Neutrophil (primary cell): ENCODE measurements around the gene RTF2.

Experiments used
- H3K27ac ChIP-seq: fragments of 200-600 bp; sonication (generic); 2 replicates; pipeline ENCODE4 v1.5.1; 2016; ENCODE audit warnings: mild to moderate bottlenecking, moderate library complexity
- H3K27me3 ChIP-seq: fragments of 200-600 bp; sonication (generic); 2 replicates; pipeline ENCODE4 v1.6.0; 2016; ENCODE audit warnings: mild to moderate bottlenecking
- H3K36me3 ChIP-seq: fragments of 200-600 bp; sonication (generic); 2 replicates; pipeline ENCODE4 v1.5.1; 2017
- H3K4me1 ChIP-seq, 2 experiments: fragments of 200-600 bp in 1 of 2; sonication (generic) in 1 of 2; 1 replicate in 1 of 2; 2 replicates in 1 of 2; pipeline versions ENCODE4 v1.5.1 to v1.6.1; 2013 to 2016; ENCODE audit warnings: low read depth in 1 of 2, low read length in 1 of 2, mild to moderate bottlenecking in 1 of 2, moderate library complexity in 1 of 2; ENCODE audit not compliant: control insufficient read depth in 1 of 2, insufficient read depth in 1 of 2
- H3K4me3 ChIP-seq, 2 experiments: fragments of 200-600 bp in 1 of 2; sonication (generic) in 1 of 2; 1 replicate in 1 of 2; 2 replicates in 1 of 2; pipeline ENCODE4 v1.5.1; 2013 to 2016; ENCODE audit warnings: low read depth in 1 of 2, low read length in 1 of 2, mild to moderate bottlenecking in 1 of 2, moderate library complexity in 1 of 2
- H3K9me3 ChIP-seq: fragments of 200-600 bp; sonication (generic); 2 replicates; pipeline ENCODE4 v1.5.1; 2016
- TF ChIP-seq, protein P1 (sequence below): fragments of 200-600 bp; sonication (generic); IDR thresholded peaks from 2 replicates; pipeline ENCODE4 v1.5.1; 2016; ENCODE audit warnings: antibody characterized with exemption

RTF2 gene

GRCh38 chr20:56423211-56423610 lies 45.2 kb upstream of the RTF2 start:
- H3K27ac ChIP-seq: peak overlapping the region; percentile 97
- peaks cover 97 to 99% of the 10 kb centered on the region in 2 experiments for H3K4me1 ChIP-seq
- peak overlapping the region in 1 of 2 experiments; percentile 35 for H3K4me3 ChIP-seq
- TF ChIP-seq, protein P1, sequence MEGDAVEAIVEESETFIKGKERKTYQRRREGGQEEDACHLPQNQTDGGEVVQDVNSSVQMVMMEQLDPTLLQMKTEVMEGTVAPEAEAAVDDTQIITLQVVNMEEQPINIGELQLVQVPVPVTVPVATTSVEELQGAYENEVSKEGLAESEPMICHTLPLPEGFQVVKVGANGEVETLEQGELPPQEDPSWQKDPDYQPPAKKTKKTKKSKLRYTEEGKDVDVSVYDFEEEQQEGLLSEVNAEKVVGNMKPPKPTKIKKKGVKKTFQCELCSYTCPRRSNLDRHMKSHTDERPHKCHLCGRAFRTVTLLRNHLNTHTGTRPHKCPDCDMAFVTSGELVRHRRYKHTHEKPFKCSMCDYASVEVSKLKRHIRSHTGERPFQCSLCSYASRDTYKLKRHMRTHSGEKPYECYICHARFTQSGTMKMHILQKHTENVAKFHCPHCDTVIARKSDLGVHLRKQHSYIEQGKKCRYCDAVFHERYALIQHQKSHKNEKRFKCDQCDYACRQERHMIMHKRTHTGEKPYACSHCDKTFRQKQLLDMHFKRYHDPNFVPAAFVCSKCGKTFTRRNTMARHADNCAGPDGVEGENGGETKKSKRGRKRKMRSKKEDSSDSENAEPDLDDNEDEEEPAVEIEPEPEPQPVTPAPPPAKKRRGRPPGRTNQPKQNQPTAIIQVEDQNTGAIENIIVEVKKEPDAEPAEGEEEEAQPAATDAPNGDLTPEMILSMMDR: no peak
- H3K9me3 ChIP-seq: no peaks in the 10 kb centered on the region
- peaks cover 17% of the 10 kb centered on the region for H3K36me3 ChIP-seq
- no peaks in the 10 kb centered on the region for H3K27me3 ChIP-seq

GRCh38 chr20:56423886-56424285 lies 44.5 kb upstream of the RTF2 start:
- H3K4me1 ChIP-seq: peaks cover 97 to 99% of the 10 kb centered on the region in 2 experiments
- TF ChIP-seq, protein P1: no peak
- H3K36me3 ChIP-seq: peaks cover 17% of the 10 kb centered on the region
- peak overlapping the region in 1 of 2 experiments; percentile 9 for H3K4me3 ChIP-seq
- no peaks in the 10 kb centered on the region for H3K27me3 ChIP-seq
- H3K27ac ChIP-seq: peak overlapping the region; percentile 97
- H3K9me3 ChIP-seq: no peaks in the 10 kb centered on the region

GRCh38 chr20:56424931-56425330 lies 43.5 kb upstream of the RTF2 start:
- peak overlapping the region; percentile 97 for H3K27ac ChIP-seq
- H3K4me3 ChIP-seq: peak overlapping the region in 1 of 2 experiments; percentile 9
- H3K9me3 ChIP-seq: no peaks in the 10 kb centered on the region
- H3K27me3 ChIP-seq: no peaks in the 10 kb centered on the region
- peaks cover 15% of the 10 kb centered on the region for H3K36me3 ChIP-seq
- peaks cover 96 to 99% of the 10 kb centered on the region in 2 experiments for H3K4me1 ChIP-seq
- TF ChIP-seq, protein P1: no peak

- Histone ChIP-seq H3K4me1 (peaks cover 96 to 99% of the 10 kb centered on the region in 2 experiments), H3K4me3 (peak overlapping the region in 1 of 2 experiments; percentile 72)
Observed at GRCh38 chr20:56426026-56426425, 42.4 kb upstream of the RTF2 start.

DNA sequence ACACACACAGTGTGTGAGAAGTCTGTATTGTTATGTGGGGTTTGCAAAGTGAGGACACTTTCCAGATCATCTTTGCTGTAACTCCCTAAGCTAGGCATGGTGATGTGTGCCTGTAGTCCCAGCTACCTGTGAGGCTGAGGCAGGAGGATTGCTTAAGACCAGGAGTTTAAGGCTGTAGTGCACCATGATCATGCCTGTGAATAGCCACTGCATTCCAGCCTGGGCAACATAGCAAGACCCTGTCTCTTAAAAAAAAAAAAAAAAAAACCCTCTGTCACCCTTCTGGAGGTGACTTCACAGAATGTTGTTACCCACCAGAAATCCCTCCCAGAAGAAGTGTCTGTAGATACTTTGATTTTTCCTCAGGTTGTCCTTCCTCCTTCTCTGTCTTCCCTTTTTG lies 41.5 kb upstream of the RTF2 start:
- Histone ChIP-seq H3K4me1 (peaks cover 96 to 97% of the 10 kb centered on the region in 2 experiments), H3K36me3 (peaks cover 7% of the 10 kb centered on the region), H3K9me3 (no peaks in the 10 kb centered on the region), H3K4me3 (peak overlapping the region in 1 of 2 experiments; percentile 72), H3K27ac (peak overlapping the region; percentile 97), H3K27me3 (no peaks in the 10 kb centered on the region)
- TF ChIP-seq, protein P1: no peak

More at GRCh38 chr20:56426026-56426425, 42.4 kb upstream of the RTF2 start:
- Histone ChIP-seq H3K27me3 (no peaks in the 10 kb centered on the region), H3K27ac (peak overlapping the region; percentile 97), H3K9me3 (no peaks in the 10 kb centered on the region), H3K36me3 (peaks cover 7% of the 10 kb centered on the region)
- TF ChIP-seq, protein P1: no peak

DNA sequence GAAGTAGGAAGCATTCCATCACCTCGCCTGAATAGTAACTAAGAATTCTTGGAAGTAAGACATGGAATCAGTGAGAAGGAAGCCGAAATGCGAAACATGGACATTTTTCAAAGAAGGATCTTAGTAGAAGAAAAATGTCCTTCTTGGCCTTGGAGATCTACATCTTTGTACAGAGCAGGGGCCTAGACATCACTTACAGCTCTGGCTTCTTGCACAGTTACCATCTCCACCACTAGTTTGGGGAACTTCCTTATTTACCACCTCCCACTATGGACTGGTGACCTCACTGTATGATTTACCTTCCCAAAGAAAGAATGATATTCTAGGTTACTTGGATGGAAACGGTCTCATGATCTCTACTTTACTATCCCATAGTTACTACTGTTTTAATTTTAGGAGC lies 40.6 kb upstream of the RTF2 start:
- Histone ChIP-seq H3K27me3 (no peaks in the 10 kb centered on the region), H3K27ac (peak overlapping the region; percentile 97), H3K4me1 (peaks cover 89 to 90% of the 10 kb centered on the region in 2 experiments), H3K9me3 (no peaks in the 10 kb centered on the region), H3K4me3 (peak overlapping the region; percentile 64 to 72), H3K36me3 (peaks cover 7% of the 10 kb centered on the region)
- TF ChIP-seq, protein P1: peak; percentile 59
